ENCODE data around the gene ASB6.
A peak's percentile ranks its signal among the peaks of the same experiment; 100 is the strongest.

The ASB6 gene

DNA sequence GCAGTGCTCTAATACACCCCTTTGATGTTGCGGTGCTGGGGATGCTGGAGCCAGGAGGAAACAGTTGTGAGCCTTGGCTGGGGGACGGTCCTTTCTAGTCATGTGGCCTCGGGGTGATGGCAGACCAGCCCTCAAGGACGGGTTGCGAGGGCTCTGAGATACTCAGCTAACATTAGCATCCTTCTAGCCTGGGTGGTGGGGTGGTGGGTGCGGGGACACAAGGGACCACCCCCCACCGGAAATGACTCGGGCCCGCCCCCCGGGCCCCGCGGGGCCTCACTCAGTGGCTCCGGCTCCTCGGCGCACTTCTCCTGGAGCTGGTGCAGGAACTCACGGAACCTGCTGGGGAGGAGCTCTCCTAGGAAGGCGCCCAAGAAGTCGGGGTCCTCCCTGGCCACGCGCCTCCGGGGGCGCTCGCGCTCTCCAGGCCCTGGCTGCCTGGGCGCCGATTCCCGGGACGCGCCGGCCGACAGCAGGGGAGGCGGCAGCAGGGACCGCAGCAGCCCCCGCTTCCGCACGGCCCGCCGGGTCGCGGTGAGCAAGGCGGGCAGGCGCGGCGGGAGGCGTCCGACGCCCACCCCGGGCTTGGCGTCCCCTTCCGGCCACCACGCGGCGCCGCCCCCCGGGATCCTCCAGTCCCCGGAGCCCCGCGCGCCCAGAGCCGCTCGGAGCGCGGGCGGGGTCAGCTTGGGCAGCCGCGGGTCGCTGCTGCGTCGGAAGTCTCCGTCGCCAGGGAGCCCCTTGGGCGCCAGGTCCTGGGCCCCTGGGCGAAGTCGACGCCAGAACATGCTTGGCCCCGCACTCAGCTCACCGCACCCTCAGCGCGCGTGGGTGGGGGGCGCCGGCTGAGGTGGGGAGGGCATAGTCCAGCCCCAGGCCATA is 21.9 kb downstream of the ASB6 start:
- Histone ChIP-seq H3K27me3 (no peaks in the 10 kb centered on the region), H3K9me3 (no peaks in the 10 kb centered on the region), H3K4me3 (ENCODE audit: low read depth, low read length) (peak overlapping the region; percentile 59), H3K36me3 (no peaks in the 10 kb centered on the region), H3K4me1 (peaks cover 3% of the 10 kb centered on the region; the same call in 1 of the 2 replicates)
- no peak for TF ChIP-seq CTCF (IDR thresholded peaks at IDR 0.05; ENCODE audit: low read depth, low read length)
- peak; percentile 55 for DNase-seq

DNA sequence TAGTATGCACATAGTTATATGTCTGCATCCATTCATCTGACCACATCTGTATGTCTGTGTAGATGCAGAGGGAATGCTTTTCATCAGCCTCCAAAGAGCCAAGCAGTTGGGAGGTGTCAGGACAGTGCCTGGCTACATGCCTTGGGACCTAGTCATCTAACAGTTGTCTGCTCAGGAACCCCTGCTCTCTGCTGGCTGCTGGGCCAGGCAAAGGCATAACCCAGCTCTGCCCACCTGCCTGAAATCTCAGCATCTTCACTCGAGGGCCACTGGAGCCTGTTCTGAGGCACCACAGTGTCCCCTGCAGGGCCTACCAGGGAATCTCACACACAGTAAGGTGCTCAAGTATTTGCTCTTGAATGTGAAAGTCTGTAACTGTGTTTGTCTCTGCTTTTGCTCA is 24.8 kb downstream of the ASB6 start:
- Histone ChIP-seq H3K27me3 (no peaks in the 10 kb centered on the region), H3K9me3 (no peaks in the 10 kb centered on the region), H3K36me3 (no peaks in the 10 kb centered on the region), H3K4me1 (no peaks in the 10 kb centered on the region), H3K4me3 (ENCODE audit: low read depth, low read length) (no peak overlapping the region)
- TF ChIP-seq CTCF (IDR thresholded peaks at IDR 0.05; ENCODE audit: low read depth, low read length), result peak; percentile 91
- DNase-seq, result peak; percentile 67

- no peaks in the 10 kb centered on the region for H3K36me3 ChIP-seq
- H3K27me3 ChIP-seq, result no peaks in the 10 kb centered on the region
- peaks cover 4% of the 10 kb centered on the region for H3K4me1 ChIP-seq
- no peaks in the 10 kb centered on the region for H3K9me3 ChIP-seq
- no peak for TF ChIP-seq CTCF (IDR thresholded peaks at IDR 0.05; ENCODE audit: low read depth, low read length)
- no peak overlapping the region for H3K4me3 ChIP-seq (ENCODE audit: low read depth, low read length)
- DNase-seq, result no peak
Measured at GRCh38 chr9:129615407-129616285, 26.3 kb downstream of the ASB6 start.

DNA sequence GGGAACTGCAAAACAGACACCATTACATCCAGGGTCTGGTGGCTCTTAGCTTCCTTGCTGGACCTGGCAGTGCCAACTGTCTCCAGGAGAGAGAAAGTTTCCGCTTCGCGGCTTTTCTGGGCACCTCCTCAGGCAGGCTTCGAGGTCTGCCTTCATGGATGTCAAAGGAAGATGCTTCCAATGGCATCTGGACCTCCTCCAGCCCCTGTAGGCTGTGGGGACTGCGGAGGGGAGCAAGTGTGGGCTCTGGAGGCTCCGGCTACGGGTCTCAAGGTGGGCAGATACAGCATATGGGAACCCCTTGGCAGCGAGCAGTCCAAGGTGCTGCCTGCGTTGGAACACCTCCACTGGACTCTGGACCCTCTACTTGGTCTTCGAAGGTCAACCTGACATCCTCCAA is 27.0 kb downstream of the ASB6 start:
- Histone ChIP-seq H3K9me3 (no peaks in the 10 kb centered on the region), H3K36me3 (no peaks in the 10 kb centered on the region), H3K4me1 (peaks cover 4% of the 10 kb centered on the region), H3K27me3 (no peaks in the 10 kb centered on the region), H3K4me3 (ENCODE audit: low read depth, low read length) (no peak overlapping the region)
- TF ChIP-seq CTCF (IDR thresholded peaks at IDR 0.05; ENCODE audit: low read depth, low read length), result no peak
- DNase-seq, result no peak

DNA sequence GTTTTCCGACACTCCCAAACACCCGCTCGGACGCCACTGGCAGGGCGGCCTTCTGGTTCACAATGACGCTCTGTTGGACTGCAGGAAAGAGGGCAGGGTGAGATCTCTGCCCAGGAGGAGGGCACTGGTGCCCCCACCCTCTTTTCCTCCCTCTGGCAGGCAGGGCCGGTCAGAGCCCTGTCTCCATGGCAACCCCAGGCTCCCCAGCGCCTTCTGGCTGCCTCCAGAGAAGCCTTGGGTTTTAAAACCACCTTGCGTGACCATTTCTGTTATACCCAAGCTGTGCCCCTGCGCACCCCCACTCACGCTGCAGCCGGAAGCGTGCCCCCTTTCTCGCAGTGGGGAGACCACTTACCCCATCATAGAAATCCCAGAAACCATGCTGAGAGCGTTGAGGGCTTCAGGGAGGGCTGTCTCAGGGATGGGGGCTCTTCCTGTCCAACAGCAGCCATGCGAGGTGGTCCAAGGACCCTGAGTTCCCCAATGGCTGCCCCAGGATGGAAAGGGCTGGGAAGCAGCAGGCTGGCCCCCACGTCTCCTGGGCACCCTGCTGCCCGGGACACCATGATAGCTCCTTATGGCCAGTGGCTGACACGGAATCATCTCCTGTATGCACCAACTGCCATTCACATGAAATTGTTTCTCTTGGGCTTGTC is 28.3 kb downstream of the ASB6 start:
- DNase-seq, result no peak
- no peak for TF ChIP-seq CTCF (IDR thresholded peaks at IDR 0.05; ENCODE audit: low read depth, low read length)
- Histone ChIP-seq H3K27me3 (no peaks in the 10 kb centered on the region), H3K4me1 (peaks cover 7% of the 10 kb centered on the region), H3K4me3 (ENCODE audit: low read depth, low read length) (no peak overlapping the region), H3K36me3 (no peaks in the 10 kb centered on the region), H3K9me3 (no peaks in the 10 kb centered on the region)

Data from BE2C (cell line).